Ascending aorta (tissue), 2 donors: ENCODE measurements around the gene ADAD2. TPM values are rescaled to one million over a fixed set of nuclear protein-coding genes. Genes with fewer than 3 reads are reported as not detected.
"Not testable (repeated sequence)": the region's sequence is repeated elsewhere in the genome, so short reads cannot be mapped to it uniquely, and the experiment has no call there.

ENCODE experiments used
- DNase-seq, 2 donors: peaks; one replicate each; pipeline ENCODE4 v3.0.0-alpha.2; 2019; ENCODE audit warnings: low spot score in 2 of 2
- H3K27ac ChIP-seq, 2 donors: fragments of 200-600 bp; sonication (generic); one replicate each; pipeline ENCODE4 v1.5.1; 2016 to 2017; ENCODE audit warnings: mild to moderate bottlenecking in 1 of 2
- H3K27me3 ChIP-seq: fragments of 200-600 bp; sonication (generic); one replicate; pipeline ENCODE4 v1.5.1; 2017
- H3K36me3 ChIP-seq, 2 donors: fragments of 200-600 bp; sonication (generic); one replicate each; pipeline ENCODE4 v1.5.1; 2016
- H3K4me1 ChIP-seq, 2 donors: fragments of 200-600 bp; sonication (generic); one replicate each; pipeline ENCODE4 v1.5.1; 2016 to 2017; ENCODE audit warnings: mild to moderate bottlenecking in 1 of 2
- H3K4me3 ChIP-seq, 2 donors: fragments of 200-600 bp; sonication (generic); one replicate each; pipeline ENCODE4 v1.5.1; 2016 to 2017; ENCODE audit warnings: mild to moderate bottlenecking in 1 of 2
- H3K9me3 ChIP-seq, 2 donors: fragments of 200-600 bp; sonication (generic); one replicate each; pipeline ENCODE4 v1.5.1; 2016
- intact Hi-C: fragments of 100-400 bp; cut with DNase I; formaldehyde crosslinking; loops from one replicate; pipeline ENCODE4 v1.15.1; 2023
- total RNA-seq: library from RNA; depleted of rRNA; stranded (reverse); fragments of >200 nt; gene quantifications from one replicate; pipeline ENCODE4 v1.1.0, GENCODE V29; 2016
- TF ChIP-seq, protein P1 (sequence below), 3 experiments: fragments of 200-600 bp in 2 of 3; fragments of 450-650 bp in 1 of 3; sonication (generic) in 2 of 3; IDR thresholded peaks; one replicate each; pipeline ENCODE4 v1.5.1; 2016 to 2019; ENCODE audit warnings: antibody characterized with exemption in 3 of 3, mild to moderate bottlenecking in 1 of 3, moderate library complexity in 1 of 3

The ADAD2 gene
- total RNA-seq, 1 donor from 2014 or later = not detected

DNA sequence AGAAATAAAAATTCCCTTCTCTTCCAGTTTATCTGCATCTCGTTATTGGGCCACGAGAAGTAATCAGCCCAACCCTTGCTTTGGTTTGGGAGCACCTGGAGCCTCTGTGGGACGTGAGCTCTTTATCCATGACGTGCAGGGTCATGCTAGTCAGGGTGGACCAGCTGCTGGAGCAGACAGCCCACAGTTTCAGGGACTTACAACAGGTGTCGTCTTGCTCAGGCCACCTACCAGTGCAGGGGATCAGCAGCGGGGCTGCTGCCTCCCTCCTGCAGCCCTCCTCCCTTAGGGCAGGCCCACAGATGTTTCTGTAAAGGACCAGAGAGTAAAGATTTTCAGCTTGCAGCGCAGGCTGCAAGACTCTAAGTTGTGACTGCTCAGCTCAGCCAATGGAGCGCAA lies 16.9 kb downstream of the ADAD2 start:
- H3K27ac ChIP-seq = no peak overlapping the region
- H3K27me3 ChIP-seq = no peaks in the 10 kb centered on the region
- no peaks in the 10 kb centered on the region for H3K36me3 ChIP-seq
- H3K4me3 ChIP-seq = no peak overlapping the region
- no peaks in the 10 kb centered on the region for H3K4me1 ChIP-seq
- TF ChIP-seq, protein P1, sequence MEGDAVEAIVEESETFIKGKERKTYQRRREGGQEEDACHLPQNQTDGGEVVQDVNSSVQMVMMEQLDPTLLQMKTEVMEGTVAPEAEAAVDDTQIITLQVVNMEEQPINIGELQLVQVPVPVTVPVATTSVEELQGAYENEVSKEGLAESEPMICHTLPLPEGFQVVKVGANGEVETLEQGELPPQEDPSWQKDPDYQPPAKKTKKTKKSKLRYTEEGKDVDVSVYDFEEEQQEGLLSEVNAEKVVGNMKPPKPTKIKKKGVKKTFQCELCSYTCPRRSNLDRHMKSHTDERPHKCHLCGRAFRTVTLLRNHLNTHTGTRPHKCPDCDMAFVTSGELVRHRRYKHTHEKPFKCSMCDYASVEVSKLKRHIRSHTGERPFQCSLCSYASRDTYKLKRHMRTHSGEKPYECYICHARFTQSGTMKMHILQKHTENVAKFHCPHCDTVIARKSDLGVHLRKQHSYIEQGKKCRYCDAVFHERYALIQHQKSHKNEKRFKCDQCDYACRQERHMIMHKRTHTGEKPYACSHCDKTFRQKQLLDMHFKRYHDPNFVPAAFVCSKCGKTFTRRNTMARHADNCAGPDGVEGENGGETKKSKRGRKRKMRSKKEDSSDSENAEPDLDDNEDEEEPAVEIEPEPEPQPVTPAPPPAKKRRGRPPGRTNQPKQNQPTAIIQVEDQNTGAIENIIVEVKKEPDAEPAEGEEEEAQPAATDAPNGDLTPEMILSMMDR (IDR thresholded peaks at IDR 0.05) = no peak
- no peak for DNase-seq
- no peaks in the 10 kb centered on the region for H3K9me3 ChIP-seq
- intact Hi-C loops = no loop called here

DNA sequence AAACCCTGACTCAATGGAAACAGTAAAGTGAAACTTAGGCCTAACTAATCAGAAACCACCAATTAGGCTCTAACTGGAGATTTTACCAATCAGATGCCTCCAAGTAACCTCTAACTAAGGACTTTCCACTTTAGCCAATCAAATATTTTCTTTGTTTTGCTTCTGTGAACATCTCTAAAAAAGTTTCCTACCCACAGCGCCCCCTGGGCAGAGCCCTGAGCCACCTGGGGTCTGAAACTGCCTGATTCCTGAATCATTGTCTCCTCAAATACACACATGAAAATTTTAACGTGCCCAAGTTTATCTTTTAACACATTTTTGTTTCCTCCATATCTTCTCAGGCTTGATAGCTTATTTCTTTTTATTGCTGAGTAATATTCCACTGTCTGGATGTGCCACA lies 19.0 kb downstream of the ADAD2 start:
- intact Hi-C loops = no loop called here

DNA sequence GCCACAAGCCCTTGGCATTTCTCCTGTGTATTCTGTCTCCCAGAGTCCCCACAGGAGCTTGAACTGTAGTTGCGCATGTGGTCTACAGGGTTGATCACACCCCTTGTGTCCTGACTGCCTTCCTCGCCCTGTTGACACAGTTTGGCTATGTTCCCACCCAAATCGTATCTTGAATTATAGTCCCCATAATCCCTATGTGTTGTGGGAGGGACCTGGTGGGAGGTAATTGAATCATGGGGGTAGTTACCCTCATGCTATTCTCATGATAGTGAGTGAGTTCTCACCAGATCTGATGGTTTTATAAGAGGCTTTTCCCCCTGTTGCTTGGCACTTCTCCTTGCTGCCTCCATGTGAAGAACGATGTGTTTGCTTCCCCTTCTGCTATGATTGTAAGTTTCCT lies 21.2 kb downstream of the ADAD2 start:
- no peaks in the 10 kb centered on the region for H3K27me3 ChIP-seq
- no peaks in the 10 kb centered on the region for H3K36me3 ChIP-seq
- TF ChIP-seq, protein P1 (IDR thresholded peaks at IDR 0.05) = no peak
- intact Hi-C loops = no loop called here
- H3K27ac ChIP-seq = no peak overlapping the region
- H3K9me3 ChIP-seq = no peaks in the 10 kb centered on the region
- H3K4me3 ChIP-seq = no peak overlapping the region
- DNase-seq = no peak
- H3K4me1 ChIP-seq = no peaks in the 10 kb centered on the region

More for the DNA sequence above, 19.0 kb downstream of the ADAD2 start:
- TF ChIP-seq, protein P1 (IDR thresholded peaks at IDR 0.05) = no peak
- no peak overlapping the region for H3K4me3 ChIP-seq
- no peak overlapping the region for H3K27ac ChIP-seq
- H3K4me1 ChIP-seq = no peaks in the 10 kb centered on the region
- no peaks in the 10 kb centered on the region for H3K36me3 ChIP-seq
- no peak for DNase-seq
- H3K9me3 ChIP-seq = no peaks in the 10 kb centered on the region
- H3K27me3 ChIP-seq = no peaks in the 10 kb centered on the region

DNA sequence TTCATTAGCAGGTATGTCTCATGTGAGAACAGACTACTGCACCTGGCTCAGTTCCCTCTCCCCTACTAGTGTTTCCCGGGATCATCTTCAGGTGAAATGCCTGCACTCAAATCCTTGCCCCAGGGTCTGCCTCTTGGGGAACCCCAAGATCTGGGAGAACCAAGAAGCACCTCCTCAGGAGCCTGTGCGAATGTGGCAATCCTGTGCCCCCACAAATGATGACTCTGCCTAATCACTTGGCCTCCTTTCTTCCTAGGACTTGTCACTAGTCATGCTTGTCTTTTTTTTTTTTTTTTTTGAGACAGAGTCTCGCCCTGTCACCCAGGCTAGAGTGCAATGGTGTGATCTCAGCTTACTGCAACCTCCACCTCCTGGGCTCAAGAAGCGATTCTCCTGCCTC lies 21.7 kb downstream of the ADAD2 start:
- intact Hi-C loops = no loop called here

DNA sequence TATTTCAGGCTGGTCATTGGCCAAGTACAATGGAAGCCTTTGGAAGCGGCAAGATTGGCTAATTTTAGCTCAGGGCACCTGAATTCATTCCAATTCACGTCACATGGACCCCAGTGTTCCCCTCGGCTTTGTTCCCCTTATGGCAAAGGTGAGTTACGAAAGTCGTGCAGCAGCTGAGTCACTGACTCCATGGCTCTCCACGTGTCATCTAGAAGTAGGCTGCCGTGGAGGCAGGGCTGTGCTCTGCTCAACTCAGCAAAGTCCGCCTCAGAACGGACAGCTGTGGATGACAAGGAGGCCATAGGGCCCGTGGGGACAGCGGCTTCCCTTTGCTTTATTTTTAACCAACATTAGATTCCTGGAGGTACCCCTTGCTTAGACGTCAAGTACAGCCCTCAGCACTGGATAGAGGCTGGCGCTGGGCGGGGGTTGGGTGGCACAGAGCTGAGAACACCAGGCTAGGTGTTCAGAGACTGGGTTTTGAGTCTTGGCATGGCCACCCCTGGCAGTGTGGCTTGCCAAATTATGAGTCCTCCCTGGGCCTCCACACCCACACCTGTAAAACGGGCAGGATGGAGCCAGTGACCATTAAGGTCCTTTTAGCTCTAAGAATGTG lies 23.6 kb downstream of the ADAD2 start:
- intact Hi-C loops = no loop called here
- no peak overlapping the region for H3K27ac ChIP-seq
- no peaks in the 10 kb centered on the region for H3K36me3 ChIP-seq
- no peaks in the 10 kb centered on the region for H3K4me1 ChIP-seq
- DNase-seq = no peak
- no peak overlapping the region for H3K4me3 ChIP-seq
- H3K27me3 ChIP-seq = no peaks in the 10 kb centered on the region
- no peaks in the 10 kb centered on the region for H3K9me3 ChIP-seq
- TF ChIP-seq, protein P1 (IDR thresholded peaks at IDR 0.05) = no peak

More for the DNA sequence above, 21.7 kb downstream of the ADAD2 start:
- Histone ChIP-seq H3K27me3 (no peaks in the 10 kb centered on the region), H3K4me1 (no peaks in the 10 kb centered on the region), H3K27ac (no peak overlapping the region), H3K9me3 (no peaks in the 10 kb centered on the region), H3K36me3 (no peaks in the 10 kb centered on the region), H3K4me3 (no peak overlapping the region)
- TF ChIP-seq, protein P1 (IDR thresholded peaks at IDR 0.05) = no peak
- no peak for DNase-seq

GRCh38 chr16:84215531-84215930 lies 24.6 kb downstream of the ADAD2 start:
- H3K36me3 ChIP-seq = no peaks in the 10 kb centered on the region
- H3K4me3 ChIP-seq = no peak overlapping the region
- TF ChIP-seq, protein P1 (IDR thresholded peaks at IDR 0.05) = no peak
- no peaks in the 10 kb centered on the region for H3K9me3 ChIP-seq
- no peaks in the 10 kb centered on the region for H3K4me1 ChIP-seq
- intact Hi-C loops = no loop called here
- DNase-seq = no peak
- no peak overlapping the region for H3K27ac ChIP-seq
- no peaks in the 10 kb centered on the region for H3K27me3 ChIP-seq

- intact Hi-C loops, H3K27ac ChIP-seq, DNase-seq: not testable (repeated sequence)
Measured at GRCh38 chr16:84216144-84216543, 25.2 kb downstream of the ADAD2 start.

More at GRCh38 chr16:84216144-84216543, 25.2 kb downstream of the ADAD2 start:
- not testable (repeated sequence) for H3K4me1 ChIP-seq, H3K36me3 ChIP-seq, H3K4me3 ChIP-seq, H3K9me3 ChIP-seq, H3K27me3 ChIP-seq
